Liver (tissue), 9 donors: ENCODE results near the gene KLK7. TPM values are rescaled to one million over a fixed set of nuclear protein-coding genes. Genes with fewer than 3 reads are reported as not detected.

Experiments
- DNase-seq: peaks from one replicate; pipeline ENCODE4 v3.0.0-alpha.2; 2017; ENCODE audit warnings: low spot score
- H3K27ac ChIP-seq, 2 donors: one replicate each; pipeline ENCODE4 v1.7.0; 2013; ENCODE audit warnings: inconsistent platforms in 2 of 2, low read length in 2 of 2, control low read depth in 1 of 2, low read depth in 1 of 2, mild to moderate bottlenecking in 1 of 2
- H3K27me3 ChIP-seq, 4 donors: one replicate each; pipeline versions ENCODE4 v1.6.1 to v1.7.0; 2013; ENCODE audit warnings: low read length in 3 of 4, inconsistent platforms in 1 of 4, mild to moderate bottlenecking in 1 of 4, moderate library complexity in 1 of 4; ENCODE audit not compliant: control insufficient read depth in 4 of 4, insufficient read depth in 4 of 4
- H3K36me3 ChIP-seq, 4 donors: one replicate each; pipeline versions ENCODE4 v1.6.1 to v1.7.0; 2013; ENCODE audit warnings: low read length in 3 of 4, mild to moderate bottlenecking in 3 of 4, low read depth in 1 of 4, moderate library complexity in 1 of 4; ENCODE audit not compliant: control insufficient read depth in 4 of 4, insufficient read depth in 3 of 4
- H3K4me1 ChIP-seq, 4 donors: one replicate each; pipeline versions ENCODE4 v1.6.1 to v1.7.0; 2013; ENCODE audit warnings: low read length in 3 of 4, mild to moderate bottlenecking in 3 of 4, moderate library complexity in 1 of 4; ENCODE audit not compliant: control insufficient read depth in 4 of 4, insufficient read depth in 4 of 4
- H3K4me3 ChIP-seq, 3 donors: one replicate each; pipeline versions ENCODE4 v1.6.1 to v1.7.0; 2013; ENCODE audit warnings: low read length in 3 of 3, control low read depth in 1 of 3, low read depth in 1 of 3, mild to moderate bottlenecking in 1 of 3
- H3K9ac ChIP-seq, 2 donors: one replicate each; pipeline ENCODE4 v1.7.0; 2013; ENCODE audit warnings: low read length in 2 of 2, mild to moderate bottlenecking in 2 of 2, moderate library complexity in 2 of 2, control low read depth in 1 of 2, low read depth in 1 of 2
- H3K9me3 ChIP-seq, 4 donors: one replicate each; pipeline versions ENCODE4 v1.6.1 to v1.7.0; 2013; ENCODE audit warnings: low read length in 3 of 4; ENCODE audit not compliant: control insufficient read depth in 4 of 4
- EGR1 ChIP-seq, 2 donors: IDR thresholded peaks; 2 replicates each; pipeline ENCODE4 v1.6.1; 2016 to 2018; ENCODE audit warnings: antibody characterized with exemption in 2 of 2, low read depth in 2 of 2
- FOXA1 ChIP-seq: IDR thresholded peaks from 2 replicates; pipeline ENCODE4 v1.6.1; 2016; ENCODE audit warnings: antibody characterized with exemption
- FOXA2 ChIP-seq: IDR thresholded peaks from 2 replicates; pipeline ENCODE4 v1.6.1; 2016; ENCODE audit warnings: antibody characterized with exemption
- GABPA ChIP-seq, 2 donors: IDR thresholded peaks in 1 of 2; conservative IDR thresholded peaks in 1 of 2; 2 replicates each; pipeline ENCODE4 v1.6.1; 2016; ENCODE audit warnings: antibody characterized with exemption in 2 of 2, mild to moderate bottlenecking in 1 of 2, moderate library complexity in 1 of 2
- HNF4A ChIP-seq, 2 donors: conservative IDR thresholded peaks; 2 replicates each; pipeline ENCODE4 v1.6.1; 2016; ENCODE audit warnings: antibody characterized with exemption in 2 of 2, mild to moderate bottlenecking in 2 of 2
- JUND ChIP-seq, 2 donors: IDR thresholded peaks; 2 replicates each; pipeline ENCODE4 v1.6.1; 2016; ENCODE audit warnings: antibody characterized with exemption in 2 of 2
- NR2F2 ChIP-seq: IDR thresholded peaks from 2 replicates; pipeline ENCODE4 v1.6.1; 2016; ENCODE audit warnings: antibody characterized with exemption
- RAD21 ChIP-seq, 2 donors: IDR thresholded peaks; 2 replicates each; pipeline ENCODE4 v1.6.1; 2016; ENCODE audit warnings: antibody characterized with exemption in 2 of 2, mild to moderate bottlenecking in 2 of 2
- RXRA ChIP-seq, 2 donors: IDR thresholded peaks; 2 replicates each; pipeline ENCODE4 v1.6.1; 2017 to 2018; ENCODE audit warnings: antibody characterized with exemption in 2 of 2, mild to moderate bottlenecking in 1 of 2
- SP1 ChIP-seq: IDR thresholded peaks from 2 replicates; pipeline ENCODE4 v1.6.1; 2018; ENCODE audit warnings: antibody characterized with exemption, mild to moderate bottlenecking
- TAF1 ChIP-seq: conservative IDR thresholded peaks from 2 replicates; pipeline ENCODE4 v1.6.1; 2016; ENCODE audit warnings: antibody characterized with exemption, mild to moderate bottlenecking
- YY1 ChIP-seq: IDR thresholded peaks from 2 replicates; pipeline ENCODE4 v1.6.1; 2016; ENCODE audit warnings: antibody characterized with exemption, mild to moderate bottlenecking
- WGBS: extraction: QIAGEN DNeasy Blood & Tissue Kit; methylation state at CpG from one replicate; pipeline ENCODE4 v1.1.7; 2013; 5-methylcytosine and 5-hydroxymethylcytosine counted together
- polyA plus RNA-seq, 2 donors: library from polyadenylated mRNA; stranded (reverse) in 1 of 2; unstranded in 1 of 2; fragments of 200-250 nt in 1 of 2; fragments of >200 nt in 1 of 2; fragmentation: Nextera tagmentation in 1 of 2; extraction: Ambion mirVana in 1 of 2; gene quantifications; one replicate each; pipeline versions ENCODE4 v1.2.1 to v1.2.3, GENCODE V29; 2013 to 2015
- total RNA-seq, 2 donors: library from RNA; depleted of rRNA; stranded (reverse); fragments of >200 nt; gene quantifications; one replicate each; pipeline ENCODE4 v1.2.3, GENCODE V29; 2014
- TF ChIP-seq, protein P1 (sequence below): fragments of 150-350 bp; IDR thresholded peaks from 2 replicates; pipeline ENCODE4 v1.5.1; 2017; ENCODE audit warnings: improper control_type of control experiment, low read depth, low read length; ENCODE audit not compliant: missing input control
- TF ChIP-seq, protein P2 (sequence below): IDR thresholded peaks from 2 replicates; pipeline ENCODE4 v1.6.1; 2016; ENCODE audit warnings: antibody characterized with exemption
- TF ChIP-seq, protein P3 (sequence below): IDR thresholded peaks from 2 replicates; pipeline ENCODE4 v1.6.1; 2016; ENCODE audit warnings: antibody characterized with exemption, mild to moderate bottlenecking
- TF ChIP-seq, protein P4 (sequence below): IDR thresholded peaks from 2 replicates; pipeline ENCODE4 v1.6.1; 2016; ENCODE audit warnings: antibody characterized with exemption
- donor health status: healthy.
- donor health status: healthy.
- donor health status: healthy.
- donor health status: healthy.
- donor health status: healthy.

KLK7 gene
- total and polyA plus RNA-seq, 4 donors, result not detected

DNA sequence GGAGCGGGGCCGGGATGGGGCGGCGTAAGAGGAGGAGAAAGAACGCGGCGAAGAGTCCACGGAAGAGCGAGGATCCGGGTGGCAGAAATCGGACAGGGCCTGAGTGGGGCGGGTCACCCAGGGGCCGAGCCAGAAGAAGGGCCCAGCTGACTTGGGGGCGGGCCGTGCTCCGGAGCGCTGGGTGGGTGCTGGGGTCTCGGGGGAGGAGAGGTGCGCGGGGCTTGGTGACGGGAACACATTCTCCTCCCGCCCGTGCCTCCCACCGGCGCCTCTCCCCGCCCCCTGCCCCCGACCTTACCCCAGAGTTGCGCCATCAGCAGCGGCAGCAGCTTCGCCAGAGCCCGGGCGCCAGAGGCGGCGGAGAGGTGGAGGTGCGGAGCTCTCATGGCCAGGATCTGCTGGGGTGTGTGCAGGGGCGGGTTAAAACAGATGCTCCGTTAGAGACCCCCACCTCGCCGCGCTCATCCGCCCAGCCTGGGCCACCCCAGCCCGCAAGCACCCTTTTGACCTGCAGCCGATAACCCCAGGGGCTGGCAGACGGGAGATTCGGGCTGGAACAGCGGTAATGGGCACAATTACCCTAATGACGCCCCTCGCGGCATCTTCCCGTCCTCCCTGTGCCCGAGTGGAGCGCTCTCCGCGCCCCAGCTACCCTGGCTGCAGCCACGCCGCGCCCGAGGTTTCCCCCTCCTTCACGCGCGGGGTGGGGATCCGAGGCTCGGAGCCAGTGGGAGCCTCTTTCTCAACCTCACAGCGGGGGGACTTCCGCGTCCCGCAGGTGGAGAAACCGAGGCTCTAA is 35.2 kb upstream of the KLK7 start:
- H3K4me3 ChIP-seq, result peak overlapping the region in 1 of 3 donors; percentile 27
- TF ChIP-seq, protein P1, sequence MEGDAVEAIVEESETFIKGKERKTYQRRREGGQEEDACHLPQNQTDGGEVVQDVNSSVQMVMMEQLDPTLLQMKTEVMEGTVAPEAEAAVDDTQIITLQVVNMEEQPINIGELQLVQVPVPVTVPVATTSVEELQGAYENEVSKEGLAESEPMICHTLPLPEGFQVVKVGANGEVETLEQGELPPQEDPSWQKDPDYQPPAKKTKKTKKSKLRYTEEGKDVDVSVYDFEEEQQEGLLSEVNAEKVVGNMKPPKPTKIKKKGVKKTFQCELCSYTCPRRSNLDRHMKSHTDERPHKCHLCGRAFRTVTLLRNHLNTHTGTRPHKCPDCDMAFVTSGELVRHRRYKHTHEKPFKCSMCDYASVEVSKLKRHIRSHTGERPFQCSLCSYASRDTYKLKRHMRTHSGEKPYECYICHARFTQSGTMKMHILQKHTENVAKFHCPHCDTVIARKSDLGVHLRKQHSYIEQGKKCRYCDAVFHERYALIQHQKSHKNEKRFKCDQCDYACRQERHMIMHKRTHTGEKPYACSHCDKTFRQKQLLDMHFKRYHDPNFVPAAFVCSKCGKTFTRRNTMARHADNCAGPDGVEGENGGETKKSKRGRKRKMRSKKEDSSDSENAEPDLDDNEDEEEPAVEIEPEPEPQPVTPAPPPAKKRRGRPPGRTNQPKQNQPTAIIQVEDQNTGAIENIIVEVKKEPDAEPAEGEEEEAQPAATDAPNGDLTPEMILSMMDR, result no peak
- TF ChIP-seq, protein P2, sequence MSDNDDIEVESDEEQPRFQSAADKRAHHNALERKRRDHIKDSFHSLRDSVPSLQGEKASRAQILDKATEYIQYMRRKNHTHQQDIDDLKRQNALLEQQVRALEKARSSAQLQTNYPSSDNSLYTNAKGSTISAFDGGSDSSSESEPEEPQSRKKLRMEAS, result no peak
- TF ChIP-seq, protein P3, sequence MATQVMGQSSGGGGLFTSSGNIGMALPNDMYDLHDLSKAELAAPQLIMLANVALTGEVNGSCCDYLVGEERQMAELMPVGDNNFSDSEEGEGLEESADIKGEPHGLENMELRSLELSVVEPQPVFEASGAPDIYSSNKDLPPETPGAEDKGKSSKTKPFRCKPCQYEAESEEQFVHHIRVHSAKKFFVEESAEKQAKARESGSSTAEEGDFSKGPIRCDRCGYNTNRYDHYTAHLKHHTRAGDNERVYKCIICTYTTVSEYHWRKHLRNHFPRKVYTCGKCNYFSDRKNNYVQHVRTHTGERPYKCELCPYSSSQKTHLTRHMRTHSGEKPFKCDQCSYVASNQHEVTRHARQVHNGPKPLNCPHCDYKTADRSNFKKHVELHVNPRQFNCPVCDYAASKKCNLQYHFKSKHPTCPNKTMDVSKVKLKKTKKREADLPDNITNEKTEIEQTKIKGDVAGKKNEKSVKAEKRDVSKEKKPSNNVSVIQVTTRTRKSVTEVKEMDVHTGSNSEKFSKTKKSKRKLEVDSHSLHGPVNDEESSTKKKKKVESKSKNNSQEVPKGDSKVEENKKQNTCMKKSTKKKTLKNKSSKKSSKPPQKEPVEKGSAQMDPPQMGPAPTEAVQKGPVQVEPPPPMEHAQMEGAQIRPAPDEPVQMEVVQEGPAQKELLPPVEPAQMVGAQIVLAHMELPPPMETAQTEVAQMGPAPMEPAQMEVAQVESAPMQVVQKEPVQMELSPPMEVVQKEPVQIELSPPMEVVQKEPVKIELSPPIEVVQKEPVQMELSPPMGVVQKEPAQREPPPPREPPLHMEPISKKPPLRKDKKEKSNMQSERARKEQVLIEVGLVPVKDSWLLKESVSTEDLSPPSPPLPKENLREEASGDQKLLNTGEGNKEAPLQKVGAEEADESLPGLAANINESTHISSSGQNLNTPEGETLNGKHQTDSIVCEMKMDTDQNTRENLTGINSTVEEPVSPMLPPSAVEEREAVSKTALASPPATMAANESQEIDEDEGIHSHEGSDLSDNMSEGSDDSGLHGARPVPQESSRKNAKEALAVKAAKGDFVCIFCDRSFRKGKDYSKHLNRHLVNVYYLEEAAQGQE, result no peak
- no peak for TF ChIP-seq NR2F2
- TF ChIP-seq YY1, result no peak
- TF ChIP-seq FOXA2, result no peak
- no peak for TF ChIP-seq GABPA (IDR thresholded peaks at IDR 0.05 in 1 of 2, conservative IDR thresholded peaks at IDR 0.05 in 1 of 2)
- no peak for TF ChIP-seq EGR1 (IDR thresholded peaks at IDR 0.05; ENCODE audit: low read depth in 2 of 2)
- no peak for TF ChIP-seq SP1
- no peak for TF ChIP-seq JUND (IDR thresholded peaks at IDR 0.05)
- no peak for TF ChIP-seq TAF1
- TF ChIP-seq, protein P4, sequence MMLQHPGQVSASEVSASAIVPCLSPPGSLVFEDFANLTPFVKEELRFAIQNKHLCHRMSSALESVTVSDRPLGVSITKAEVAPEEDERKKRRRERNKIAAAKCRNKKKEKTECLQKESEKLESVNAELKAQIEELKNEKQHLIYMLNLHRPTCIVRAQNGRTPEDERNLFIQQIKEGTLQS, result no peak
- no peak for TF ChIP-seq FOXA1
- TF ChIP-seq RXRA (IDR thresholded peaks at IDR 0.05), result no peak
- no peak for TF ChIP-seq HNF4A (conservative IDR thresholded peaks at IDR 0.05)
- no peak for TF ChIP-seq RAD21 (IDR thresholded peaks at IDR 0.05)
- WGBS, result 3% methylated on average over 68 of the region's 68 CpGs
- DNase-seq, result no peak
- H3K27ac ChIP-seq, result no peak overlapping the region
- H3K9ac ChIP-seq, result no peak overlapping the region
- no peaks in the 10 kb centered on the region for H3K36me3 ChIP-seq
- peaks cover 0 to 4% (median 3%) of the 10 kb centered on the region in 4 donors for H3K27me3 ChIP-seq
- H3K4me1 ChIP-seq, result peaks cover 0 to 13% (median 5%) of the 10 kb centered on the region in 4 donors
- no peaks in the 10 kb centered on the region for H3K9me3 ChIP-seq
